Body of pancreas (tissue), 4 donors: ENCODE data around the gene DEPDC5. TPM values are rescaled to one million over a fixed set of nuclear protein-coding genes. Genes with fewer than 3 reads are reported as not detected.

Experiments used
- ATAC-seq: fragments of 150-250 bp; one replicate; pipeline ENCODE4 v1.9.1; 2016
- DNase-seq, 4 donors: peaks; one replicate each; pipeline ENCODE4 v3.0.0-alpha.2; 2019
- H3K27ac ChIP-seq, 4 donors: fragments of 200-600 bp; sonication (generic); 1 replicate in 3 of 4; 2 replicates in 1 of 4; pipeline versions ENCODE4 v1.5.1 to v1.6.1; 2016 to 2019; ENCODE audit warnings: mild to moderate bottlenecking in 1 of 4, mixed read lengths in 1 of 4, moderate library complexity in 1 of 4
- H3K27me3 ChIP-seq, 2 donors: fragments of 200-600 bp; sonication (generic); one replicate each; pipeline ENCODE4 v1.6.0; 2016; ENCODE audit warnings: mild to moderate bottlenecking in 1 of 2
- H3K36me3 ChIP-seq, 2 donors: fragments of 200-600 bp; sonication (generic); replicated peaks in 1 of 2; 2 replicates each; pipeline ENCODE4 v1.5.1; 2016; ENCODE audit warnings: low read depth in 2 of 2; ENCODE audit not compliant: insufficient read depth in 1 of 2
- H3K4me1 ChIP-seq: fragments of 200-600 bp; sonication (generic); one replicate; pipeline ENCODE4 v1.6.0; 2016
- H3K4me3 ChIP-seq, 2 donors: fragments of 200-600 bp; sonication (generic); 1 replicate in 1 of 2; 2 replicates in 1 of 2; pipeline ENCODE4 v1.5.1; 2016 to 2019
- H3K9me3 ChIP-seq, 3 donors: fragments of 200-600 bp; sonication (generic); 1 replicate in 2 of 3; 2 replicates in 1 of 3; pipeline ENCODE4 v1.5.1; 2016
- POLR2A ChIP-seq, 3 donors: fragments of 450-650 bp; IDR thresholded peaks; one replicate each; pipeline ENCODE4 v1.6.1; 2016; ENCODE audit warnings: antibody characterized with exemption in 3 of 3, mild to moderate bottlenecking in 2 of 3
- WGBS, 2 donors: methylation state at CpG; one replicate each; pipeline ENCODE4 v1.1.5; 2017; 5-methylcytosine and 5-hydroxymethylcytosine counted together
- intact Hi-C: fragments of 100-400 bp; cut with DNase I; formaldehyde crosslinking; loops from one replicate; pipeline ENCODE4 v1.15.1; 2023
- total RNA-seq, 2 donors: library from RNA; depleted of rRNA; stranded (reverse); fragments of >200 nt; gene quantifications; one replicate each; pipeline ENCODE4 v1.1.0, GENCODE V29; 2016
- TF ChIP-seq, protein P1 (sequence below), 7 experiments: fragments of 450-650 bp in 4 of 7; fragments of 200-600 bp in 3 of 7; sonication (generic) in 3 of 7; IDR thresholded peaks; one replicate each; pipeline ENCODE4 v1.5.1; 2016 to 2019; ENCODE audit warnings: antibody characterized with exemption in 7 of 7

DEPDC5 gene
- total RNA-seq, 2 donors from 2014 or later = 21.4 to 40.0 TPM

DNA sequence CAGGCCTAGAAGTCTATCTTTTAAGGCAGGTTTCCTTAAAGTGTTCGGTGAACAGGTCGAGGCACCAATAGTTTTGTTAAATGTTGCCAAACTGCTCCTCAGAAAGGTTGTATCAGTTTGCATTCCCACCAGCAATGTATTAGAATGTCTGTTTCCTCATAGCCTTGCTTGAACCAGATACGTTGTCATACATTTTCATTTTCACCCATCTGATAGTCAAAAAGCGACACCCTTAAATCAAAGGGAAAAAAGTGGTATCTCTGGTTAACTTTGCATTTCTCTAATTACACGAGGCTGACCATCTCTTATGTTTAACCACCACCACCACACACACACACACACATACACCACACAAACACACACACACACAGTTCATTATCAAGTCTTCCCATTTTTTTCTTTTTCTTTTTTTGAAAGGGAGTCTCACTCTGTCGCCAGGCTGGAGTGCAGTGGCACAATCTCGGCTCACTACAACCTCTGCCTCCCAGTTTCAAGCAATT, 20.2 kb upstream of the DEPDC5 start:
- 84 to 92% methylated on average over 7 of the region's 7 CpGs for WGBS, 2 donors
- ATAC-seq (no peak), DNase-seq (no peak)
- TF ChIP-seq, protein P1, sequence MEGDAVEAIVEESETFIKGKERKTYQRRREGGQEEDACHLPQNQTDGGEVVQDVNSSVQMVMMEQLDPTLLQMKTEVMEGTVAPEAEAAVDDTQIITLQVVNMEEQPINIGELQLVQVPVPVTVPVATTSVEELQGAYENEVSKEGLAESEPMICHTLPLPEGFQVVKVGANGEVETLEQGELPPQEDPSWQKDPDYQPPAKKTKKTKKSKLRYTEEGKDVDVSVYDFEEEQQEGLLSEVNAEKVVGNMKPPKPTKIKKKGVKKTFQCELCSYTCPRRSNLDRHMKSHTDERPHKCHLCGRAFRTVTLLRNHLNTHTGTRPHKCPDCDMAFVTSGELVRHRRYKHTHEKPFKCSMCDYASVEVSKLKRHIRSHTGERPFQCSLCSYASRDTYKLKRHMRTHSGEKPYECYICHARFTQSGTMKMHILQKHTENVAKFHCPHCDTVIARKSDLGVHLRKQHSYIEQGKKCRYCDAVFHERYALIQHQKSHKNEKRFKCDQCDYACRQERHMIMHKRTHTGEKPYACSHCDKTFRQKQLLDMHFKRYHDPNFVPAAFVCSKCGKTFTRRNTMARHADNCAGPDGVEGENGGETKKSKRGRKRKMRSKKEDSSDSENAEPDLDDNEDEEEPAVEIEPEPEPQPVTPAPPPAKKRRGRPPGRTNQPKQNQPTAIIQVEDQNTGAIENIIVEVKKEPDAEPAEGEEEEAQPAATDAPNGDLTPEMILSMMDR (IDR thresholded peaks at IDR 0.05) = no peak
- no peak for TF ChIP-seq POLR2A (IDR thresholded peaks at IDR 0.05)
- intact Hi-C loops = no loop called here
- Histone ChIP-seq H3K9me3 (no peaks in the 10 kb centered on the region), H3K27me3 (no peaks in the 10 kb centered on the region), H3K4me1 (peaks cover 17% of the 10 kb centered on the region), H3K36me3 (no peaks in the 10 kb centered on the region), H3K27ac (no peak overlapping the region), H3K4me3 (no peak overlapping the region)

DNA sequence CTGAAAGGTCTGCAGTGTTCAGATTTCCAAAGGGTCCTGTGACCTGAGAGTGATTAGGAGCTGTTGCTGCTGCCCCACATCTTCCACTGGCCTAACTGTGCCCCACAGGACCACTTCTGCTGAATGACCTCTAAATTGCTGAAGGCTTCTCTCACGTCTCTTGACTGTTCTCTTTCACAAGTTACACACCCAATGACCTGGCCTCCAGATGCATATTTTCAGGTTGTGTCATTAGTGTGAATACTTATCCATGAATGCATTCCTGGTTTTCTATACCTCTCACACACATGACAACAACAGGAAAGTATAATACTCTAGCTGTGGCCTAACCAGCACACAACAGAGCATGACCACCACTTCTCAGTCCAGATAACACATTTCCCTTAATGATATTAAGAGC, 19.3 kb upstream of the DEPDC5 start:
- H3K27ac ChIP-seq = no peak overlapping the region
- 95 to 100% methylated on average over 1 of the region's 1 CpG for WGBS, 2 donors
- ATAC-seq = no peak
- H3K4me3 ChIP-seq = no peak overlapping the region
- intact Hi-C loops = no loop called here
- no peaks in the 10 kb centered on the region for H3K9me3 ChIP-seq
- no peak for DNase-seq
- TF ChIP-seq, protein P1 (IDR thresholded peaks at IDR 0.05) = no peak
- no peak for TF ChIP-seq POLR2A (IDR thresholded peaks at IDR 0.05)
- peaks cover 24% of the 10 kb centered on the region for H3K4me1 ChIP-seq
- H3K36me3 ChIP-seq = no peaks in the 10 kb centered on the region
- H3K27me3 ChIP-seq = no peaks in the 10 kb centered on the region

DNA sequence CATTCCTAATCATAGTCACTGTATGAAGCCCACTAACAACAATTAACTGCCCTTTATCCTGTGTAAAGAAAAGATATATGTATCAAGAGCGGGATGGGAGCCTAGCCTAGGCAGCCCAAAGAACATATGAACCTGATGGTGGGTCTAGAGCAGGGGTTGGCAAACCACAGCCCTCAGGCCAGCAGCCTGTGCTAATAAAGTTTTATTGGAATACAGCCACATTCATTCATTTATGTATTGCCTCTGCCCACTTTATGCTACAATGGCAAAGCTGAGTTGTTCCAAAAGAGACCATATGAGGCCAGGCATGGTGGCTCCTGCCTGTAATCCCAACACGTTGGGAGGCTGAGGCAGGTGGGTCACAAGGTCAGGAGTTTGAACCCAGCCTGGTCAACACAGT, 17.4 kb upstream of the DEPDC5 start:
- Histone ChIP-seq H3K4me3 (no peak overlapping the region), H3K27ac (no peak overlapping the region), H3K4me1 (peaks cover 36% of the 10 kb centered on the region), H3K27me3 (no peaks in the 10 kb centered on the region), H3K9me3 (no peaks in the 10 kb centered on the region), H3K36me3 (no peaks in the 10 kb centered on the region)
- no peak for TF ChIP-seq POLR2A (IDR thresholded peaks at IDR 0.05)
- TF ChIP-seq, protein P1 (IDR thresholded peaks at IDR 0.05) = no peak
- intact Hi-C loops = no loop called here
- DNase-seq (no peak), ATAC-seq (no peak)
- WGBS, 2 donors = 94% methylated on average over 2 of the region's 2 CpGs

DNA sequence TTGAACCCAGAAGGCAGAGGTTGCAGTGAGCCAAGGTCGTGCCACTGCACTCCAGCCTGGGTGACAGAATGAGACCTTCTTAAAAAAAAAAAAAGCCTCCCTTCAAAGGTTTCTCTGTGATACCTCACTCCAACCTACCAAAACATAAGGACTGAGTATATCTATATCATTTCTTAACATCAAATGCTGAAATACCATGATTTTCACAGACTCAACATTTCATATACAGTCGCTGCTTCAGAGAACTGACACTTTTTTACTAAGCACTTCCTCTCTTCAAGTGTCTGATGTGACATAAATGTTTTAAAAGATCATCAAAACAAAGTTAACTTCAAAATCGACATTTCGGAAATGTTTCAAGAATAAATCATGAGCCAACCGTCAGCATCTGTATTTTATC, 15.9 kb upstream of the DEPDC5 start:
- 84 to 86% methylated on average over 5 of the region's 5 CpGs for whole genome bisulfite sequencing, 2 donors
- TF ChIP-seq, protein P1 (IDR thresholded peaks at IDR 0.05) = no peak
- TF ChIP-seq POLR2A (IDR thresholded peaks at IDR 0.05) = no peak
- ATAC-seq (no peak), DNase-seq (no peak)
- H3K27ac ChIP-seq = no peak overlapping the region
- no peaks in the 10 kb centered on the region for H3K36me3 ChIP-seq
- intact Hi-C loops = no loop called here
- H3K4me3 ChIP-seq = no peak overlapping the region
- no peaks in the 10 kb centered on the region for H3K9me3 ChIP-seq
- H3K4me1 ChIP-seq = peaks cover 24% of the 10 kb centered on the region
- no peaks in the 10 kb centered on the region for H3K27me3 ChIP-seq

DNA sequence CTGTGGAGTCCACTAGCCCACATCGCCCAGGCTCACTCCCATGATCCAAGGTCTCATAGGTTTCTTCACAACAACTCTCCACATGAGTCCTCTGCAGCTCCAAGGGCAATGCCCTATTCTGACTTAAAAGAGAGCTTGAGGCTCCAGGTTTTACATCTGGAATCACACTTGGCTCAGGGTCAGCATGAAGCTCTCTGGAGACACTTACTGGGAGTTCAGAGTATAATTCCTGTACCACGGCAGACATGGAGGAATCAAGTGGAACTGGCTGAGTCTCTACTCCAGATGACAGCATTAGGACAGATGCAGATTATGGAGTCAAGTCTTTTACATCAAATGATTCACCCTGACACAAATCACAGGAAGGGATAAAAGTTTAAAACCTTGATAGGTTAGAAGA, 15.3 kb upstream of the DEPDC5 start:
- ATAC-seq (no peak), DNase-seq (no peak)
- Histone ChIP-seq H3K36me3 (no peaks in the 10 kb centered on the region), H3K27me3 (no peaks in the 10 kb centered on the region), H3K4me3 (no peak overlapping the region), H3K4me1 (peaks cover 24% of the 10 kb centered on the region), H3K27ac (no peak overlapping the region), H3K9me3 (no peaks in the 10 kb centered on the region)
- TF ChIP-seq, protein P1 (IDR thresholded peaks at IDR 0.05) = no peak
- no peak for TF ChIP-seq POLR2A (IDR thresholded peaks at IDR 0.05)
- intact Hi-C loops = no loop called here
- 57 to 65% methylated on average over 2 of the region's 2 CpGs for WGBS, 2 donors
